Putamen (tissue), 1 donor: ENCODE measurements around the gene PDLIM4.
A peak's percentile ranks its signal among the peaks of the same experiment; 100 is the strongest.

Experiments used
- DNase-seq: peaks from one replicate; pipeline ENCODE4 v3.0.0-alpha.2; 2016; ENCODE audit warnings: low spot score

The PDLIM4 gene

DNA sequence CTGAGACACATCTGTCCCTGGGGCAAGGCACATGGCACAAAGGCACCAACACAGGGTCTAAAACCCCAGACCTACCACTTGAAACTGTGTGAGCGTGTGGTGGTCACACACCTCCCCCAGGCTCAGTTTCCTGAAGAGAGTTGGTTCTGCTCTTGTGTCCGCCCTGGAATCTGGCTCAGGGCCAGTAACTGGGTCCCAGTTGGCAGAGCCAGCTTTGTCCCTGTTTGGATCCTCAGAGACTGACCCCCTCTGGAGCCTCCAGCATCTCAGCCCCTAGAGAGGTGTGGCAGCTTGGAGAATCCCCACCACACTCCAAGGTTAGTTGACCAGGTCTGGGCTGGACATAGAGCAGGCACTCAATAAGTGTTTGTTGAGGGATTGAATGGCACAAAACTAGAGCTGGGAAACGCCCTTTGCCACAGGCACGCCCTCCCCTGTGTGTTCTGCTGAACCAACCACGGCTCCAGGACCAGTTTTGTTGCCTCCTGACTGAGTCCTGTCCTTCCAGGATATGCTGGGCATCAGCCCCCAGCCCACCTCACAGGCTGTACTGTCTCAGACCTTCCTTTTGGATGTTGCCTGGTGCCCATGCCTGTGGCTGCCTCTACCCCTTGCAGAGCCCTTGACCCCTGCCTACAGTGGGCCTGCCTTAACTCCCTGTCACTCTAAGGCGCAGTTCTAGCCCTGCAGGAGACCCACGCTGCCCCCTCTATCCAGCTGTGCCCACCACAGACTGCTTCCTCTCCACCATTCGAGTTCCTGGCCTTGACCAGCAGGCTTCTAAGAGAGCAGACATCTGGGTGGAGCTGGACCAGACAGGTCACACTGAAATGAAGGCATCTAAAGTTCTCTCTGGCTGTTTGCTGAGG is 3.8 kb upstream of the PDLIM4 start:
- DNase-seq: no peak

DNA sequence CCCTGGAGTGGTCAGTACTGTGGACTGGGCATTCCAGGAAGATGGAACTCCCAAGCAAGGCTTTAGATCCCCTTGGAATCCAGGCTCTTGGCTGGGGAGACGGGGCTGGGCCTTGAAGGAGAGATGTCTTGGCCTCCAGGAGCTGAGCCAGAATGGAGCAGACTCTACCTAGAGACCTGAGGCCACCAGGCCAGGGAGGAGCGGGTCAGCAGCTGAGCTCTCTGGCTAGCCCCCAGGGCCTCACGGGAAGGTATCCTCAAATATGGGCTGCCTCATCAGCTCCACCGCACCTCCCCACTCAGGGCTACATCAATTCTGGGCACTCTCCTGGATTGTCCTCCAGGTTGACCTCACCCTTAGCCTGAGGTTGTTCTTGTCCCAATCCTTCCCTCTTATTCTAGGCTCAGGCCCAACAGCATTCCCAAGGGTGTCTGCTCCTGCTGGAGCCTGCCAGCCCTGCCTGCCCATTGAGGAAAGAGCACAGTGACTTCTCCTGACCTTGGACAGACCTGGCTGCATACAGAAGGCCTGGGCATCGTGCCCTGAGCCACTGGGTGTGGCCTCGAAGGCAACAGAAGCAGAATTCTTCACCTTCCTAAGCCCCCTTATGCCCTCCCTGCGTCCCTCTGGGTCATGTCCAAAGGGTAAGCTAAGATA is 3.0 kb upstream of the PDLIM4 start:
- DNase-seq: no peak

DNA sequence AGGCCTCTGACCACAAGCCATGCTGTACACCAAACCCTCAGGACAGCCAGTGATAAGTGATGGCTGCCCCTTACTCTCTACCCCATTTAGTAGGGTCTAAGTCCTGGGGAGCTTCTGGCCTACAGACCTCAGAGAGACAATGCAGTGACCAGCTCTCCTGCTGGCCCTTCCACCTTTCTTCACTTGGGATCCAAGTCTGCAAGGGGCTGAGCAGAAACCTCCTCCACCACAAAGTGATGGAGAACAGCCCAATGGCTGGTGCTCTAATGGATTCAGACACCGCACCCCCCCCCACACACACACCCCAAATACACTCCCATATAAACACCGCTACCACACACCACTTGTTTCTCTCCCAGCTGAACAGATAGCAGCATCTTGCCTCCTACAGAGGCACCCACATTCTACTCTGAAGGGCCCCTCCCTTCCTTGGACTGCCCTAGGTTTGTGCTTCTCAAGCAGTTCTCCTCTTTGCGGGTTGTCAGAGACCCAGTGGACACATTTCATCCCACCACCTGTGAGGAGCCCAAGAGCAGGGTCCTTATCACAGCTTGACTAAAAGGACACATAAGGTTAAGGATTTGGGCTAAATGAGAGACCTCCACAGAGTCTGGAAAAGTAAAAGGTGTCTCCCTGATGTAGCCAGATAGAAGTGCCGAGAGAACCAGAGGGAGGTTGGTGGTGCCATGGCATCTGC is 1.3 kb upstream of the PDLIM4 start:
- DNase-seq: no peak

DNA sequence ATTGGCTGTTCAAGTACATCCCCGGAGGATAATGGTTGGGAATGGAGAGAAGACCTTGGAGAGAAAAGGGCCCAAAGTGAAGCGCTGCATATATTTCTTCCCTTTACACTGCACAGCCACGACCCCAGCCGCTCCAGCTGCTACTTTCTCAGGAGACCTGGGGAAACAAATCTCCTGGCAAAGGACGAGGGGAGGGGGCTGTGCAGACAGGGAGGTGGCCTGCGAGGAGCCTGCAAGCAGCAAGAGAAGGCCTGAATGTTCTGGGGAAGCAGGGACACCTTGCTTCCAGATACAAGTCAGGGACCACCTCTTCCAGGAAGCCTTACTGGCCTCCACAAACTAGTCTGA is 739 bp upstream of the PDLIM4 start:
- DNase-seq: no peak

DNA sequence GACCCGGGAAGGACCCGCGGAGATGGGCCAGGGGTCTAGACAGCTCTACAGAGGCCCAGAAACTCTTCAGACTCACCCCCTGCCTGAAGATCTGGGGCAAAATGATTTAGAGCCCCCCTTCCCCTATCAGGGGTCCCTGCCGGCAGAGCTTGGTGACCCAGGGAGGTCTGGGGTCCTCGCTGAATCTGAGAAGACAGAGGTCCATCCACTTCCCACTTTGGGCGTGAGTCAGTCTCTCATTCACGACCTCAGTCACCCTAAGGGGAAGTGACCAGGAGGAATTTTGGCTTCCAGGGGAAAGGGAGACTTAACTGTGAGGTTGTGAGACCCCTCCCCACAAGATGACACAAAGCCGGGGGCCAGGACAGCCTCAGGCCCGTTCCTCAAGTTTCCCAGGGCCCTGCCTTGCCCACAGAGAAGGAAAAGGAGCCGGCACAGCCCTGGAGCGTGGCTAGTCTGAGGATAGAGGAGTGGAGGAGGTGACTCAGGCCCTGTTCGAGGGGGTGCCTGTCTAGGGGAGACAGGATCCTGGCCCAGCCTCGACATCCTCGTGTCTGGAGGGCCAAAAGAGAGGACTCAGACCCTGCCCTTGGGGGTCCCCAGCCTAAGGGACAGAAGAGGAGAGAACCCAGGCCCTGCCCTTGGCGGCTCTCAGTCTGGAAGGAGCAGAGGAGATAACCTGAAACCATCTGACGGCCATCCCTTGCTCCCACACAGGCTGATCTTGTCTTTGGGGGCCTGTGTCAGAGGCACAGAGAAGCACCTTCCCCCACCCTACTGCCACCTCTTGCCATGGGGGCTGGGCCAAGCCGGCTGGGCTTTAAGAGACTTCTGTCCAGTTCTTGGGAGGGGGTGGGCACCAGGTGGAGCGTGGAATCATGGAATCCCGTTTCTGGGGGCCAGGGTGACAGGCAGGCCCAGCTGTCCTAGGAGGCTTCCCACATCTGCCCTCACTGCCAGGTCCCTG is 889 bp downstream of the PDLIM4 start:
- no peak for DNase-seq

DNA sequence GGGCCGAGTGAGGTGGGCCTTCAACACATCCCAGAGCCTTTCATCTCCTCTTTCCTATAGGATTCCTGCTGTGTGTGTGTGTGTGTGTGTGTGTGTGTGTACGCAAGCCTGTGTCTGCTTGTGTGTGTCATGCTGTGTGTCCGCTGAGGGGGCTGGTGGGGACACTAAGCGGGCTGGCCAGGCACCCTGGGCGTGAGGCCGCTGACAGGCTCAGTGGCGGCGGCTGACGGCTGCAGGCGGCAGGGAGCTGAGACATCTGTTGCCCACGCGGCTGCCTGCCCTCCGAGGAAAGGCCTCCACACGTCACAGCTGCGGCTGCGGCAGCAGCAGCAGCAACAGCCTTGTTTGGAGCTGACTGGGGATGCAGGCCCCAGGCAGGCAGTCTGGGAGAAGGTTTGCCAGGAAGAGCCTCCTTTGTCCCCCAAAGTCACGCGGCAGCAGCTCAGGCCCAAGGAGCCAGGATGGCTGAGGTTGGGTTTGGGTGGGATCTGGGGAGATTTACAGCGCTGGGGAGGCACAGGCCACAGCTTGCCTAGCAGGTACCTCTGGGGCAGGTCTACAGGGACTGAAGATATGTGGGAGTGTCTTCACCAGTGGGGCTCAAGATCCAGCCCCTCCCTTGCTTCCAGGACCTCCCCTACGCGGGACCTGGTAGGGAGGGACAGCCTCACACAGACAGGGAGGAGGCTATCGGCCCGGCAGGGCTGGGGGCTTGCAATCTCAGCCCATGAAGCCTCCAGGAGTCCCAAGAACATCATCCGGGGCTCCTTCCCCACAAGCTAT is 1.8 kb downstream of the PDLIM4 start:
- peak; percentile 50 for DNase-seq

DNA sequence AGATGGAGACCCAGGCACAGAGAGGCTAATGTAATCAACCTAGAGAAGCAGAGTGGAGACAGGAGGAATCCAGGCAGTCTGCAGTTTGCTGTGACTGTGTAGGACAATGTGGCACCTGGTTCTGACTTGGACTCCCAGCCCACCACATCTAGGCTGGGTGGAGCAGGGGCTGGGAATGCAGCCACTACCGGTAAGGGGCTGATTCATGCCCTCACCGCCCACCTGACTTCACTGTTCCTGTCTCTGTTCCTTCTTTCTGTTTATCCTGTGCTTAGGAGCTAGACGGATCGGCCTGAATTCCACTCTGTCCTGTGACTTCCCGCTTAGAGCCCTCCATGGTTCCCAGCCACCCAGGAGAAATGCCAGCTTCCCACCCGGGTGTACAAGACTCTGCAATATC is 2.6 kb downstream of the PDLIM4 start:
- DNase-seq: no peak

DNA sequence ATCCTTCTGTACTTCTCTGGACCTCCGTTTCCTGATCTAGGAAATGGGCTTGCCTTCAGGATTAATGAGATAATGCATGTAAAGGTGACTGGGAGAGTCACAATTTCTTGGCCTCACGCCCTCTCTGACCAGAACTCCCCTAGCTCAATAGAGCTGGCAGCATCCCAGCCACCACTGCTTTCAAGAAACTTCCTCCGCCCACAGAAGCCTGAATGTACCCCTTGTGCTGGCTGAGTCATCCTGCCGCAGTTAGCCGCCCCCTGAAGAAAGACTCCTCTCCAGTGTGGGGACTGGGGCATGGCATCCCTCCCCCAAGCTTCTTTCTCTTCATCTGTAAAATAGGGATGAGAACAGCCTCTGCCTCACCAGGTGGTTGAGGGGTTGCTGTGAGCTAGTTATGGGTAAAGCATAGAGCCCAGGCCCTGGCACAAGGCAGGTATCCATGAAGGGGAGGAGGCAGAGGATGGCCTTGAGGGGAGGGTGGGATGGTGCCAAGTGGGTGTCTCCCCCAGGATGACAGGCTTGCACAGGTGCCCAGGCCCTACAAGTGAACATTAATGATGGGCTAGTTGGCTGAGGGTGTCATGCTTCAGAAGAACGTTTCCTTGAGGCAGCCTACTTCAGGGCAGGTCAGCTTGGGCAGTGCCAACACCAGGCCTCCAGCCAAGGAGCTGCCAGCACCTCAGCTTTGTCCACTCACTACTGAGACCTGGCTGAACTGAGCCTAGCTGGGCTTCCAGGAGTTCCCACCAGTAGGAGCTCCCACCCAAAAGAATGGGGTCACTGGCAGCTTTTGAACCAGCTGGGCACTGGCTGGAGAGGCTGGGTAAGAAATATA is 3.4 kb downstream of the PDLIM4 start:
- peak; percentile 83 for DNase-seq

DNA sequence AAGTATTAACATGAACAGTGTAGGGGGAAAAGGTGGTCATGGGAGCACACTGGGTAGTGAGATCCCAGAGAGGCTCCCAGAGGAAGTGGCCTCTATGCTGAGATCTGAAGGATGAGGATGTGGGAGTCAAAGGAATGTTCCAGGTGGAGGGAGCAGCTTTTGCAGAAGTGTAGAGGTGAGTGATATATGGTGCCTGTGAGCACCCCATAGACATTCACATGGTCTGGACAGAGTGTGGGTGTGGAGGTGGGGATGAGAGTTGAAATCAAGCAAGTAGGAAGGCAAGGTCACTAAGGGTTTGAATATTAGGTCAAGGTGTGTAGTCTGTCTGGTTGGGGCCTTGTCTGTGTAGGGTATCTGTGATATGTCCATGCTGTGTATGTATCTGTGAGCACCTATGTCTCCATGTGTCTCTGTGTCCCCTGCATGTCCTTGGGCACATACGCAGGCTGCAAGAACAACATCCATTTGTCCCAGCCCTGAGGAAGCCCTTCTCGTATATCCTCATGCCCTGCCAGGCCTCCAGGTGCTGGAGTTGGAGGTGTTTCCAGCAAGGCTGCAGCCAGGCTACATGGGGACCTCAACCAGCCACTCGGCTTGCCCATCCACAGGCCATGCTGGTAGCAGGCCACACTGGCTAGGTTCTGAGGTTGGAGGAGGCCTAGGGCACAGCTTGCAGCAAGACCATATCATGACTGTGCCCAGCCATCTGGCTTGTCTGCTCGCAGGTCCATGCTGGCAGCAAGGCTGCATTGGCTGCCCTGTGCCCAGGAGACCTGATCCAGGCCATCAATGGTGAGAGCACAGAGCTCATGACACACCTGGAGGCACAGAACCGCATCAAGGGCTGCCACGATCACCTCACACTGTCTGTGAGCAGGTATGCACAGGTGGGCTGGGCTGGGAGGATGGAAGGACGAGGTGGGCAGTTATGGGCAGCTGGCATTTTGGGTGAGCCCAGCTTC is 4.7 kb downstream of the PDLIM4 start:
- no peak for DNase-seq

DNA sequence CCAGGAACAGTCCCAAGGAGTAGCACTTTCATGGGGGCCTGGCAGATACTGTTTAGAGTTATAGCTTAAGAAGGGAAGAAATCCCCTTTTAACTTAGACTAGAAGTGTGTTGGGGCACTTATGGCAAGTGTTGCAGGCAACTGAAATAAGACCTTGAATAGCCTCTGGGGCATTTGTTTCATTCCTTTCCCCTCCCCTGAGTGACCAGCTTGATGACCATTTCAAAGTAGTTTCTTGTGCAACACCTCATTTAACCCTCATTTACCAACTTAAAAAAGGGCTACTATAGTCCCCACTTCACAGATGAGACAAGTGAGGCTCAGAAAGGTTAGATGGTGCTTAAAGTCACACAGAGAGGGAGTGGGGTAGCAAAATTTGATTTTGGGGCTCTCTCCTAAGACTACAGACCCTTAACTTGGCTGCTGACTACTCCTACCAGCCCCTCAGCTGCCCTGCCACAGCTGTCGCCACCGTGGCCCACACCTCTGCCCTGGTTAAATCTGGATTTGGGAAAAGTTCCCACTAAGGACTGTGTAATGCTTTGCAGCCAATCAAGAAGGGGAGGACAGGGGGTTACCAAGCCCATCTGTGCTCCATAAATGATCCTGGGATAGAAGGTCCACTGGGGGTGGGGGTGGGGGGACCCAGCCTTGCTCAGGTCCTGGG is 5.5 kb downstream of the PDLIM4 start:
- no peak for DNase-seq

DNA sequence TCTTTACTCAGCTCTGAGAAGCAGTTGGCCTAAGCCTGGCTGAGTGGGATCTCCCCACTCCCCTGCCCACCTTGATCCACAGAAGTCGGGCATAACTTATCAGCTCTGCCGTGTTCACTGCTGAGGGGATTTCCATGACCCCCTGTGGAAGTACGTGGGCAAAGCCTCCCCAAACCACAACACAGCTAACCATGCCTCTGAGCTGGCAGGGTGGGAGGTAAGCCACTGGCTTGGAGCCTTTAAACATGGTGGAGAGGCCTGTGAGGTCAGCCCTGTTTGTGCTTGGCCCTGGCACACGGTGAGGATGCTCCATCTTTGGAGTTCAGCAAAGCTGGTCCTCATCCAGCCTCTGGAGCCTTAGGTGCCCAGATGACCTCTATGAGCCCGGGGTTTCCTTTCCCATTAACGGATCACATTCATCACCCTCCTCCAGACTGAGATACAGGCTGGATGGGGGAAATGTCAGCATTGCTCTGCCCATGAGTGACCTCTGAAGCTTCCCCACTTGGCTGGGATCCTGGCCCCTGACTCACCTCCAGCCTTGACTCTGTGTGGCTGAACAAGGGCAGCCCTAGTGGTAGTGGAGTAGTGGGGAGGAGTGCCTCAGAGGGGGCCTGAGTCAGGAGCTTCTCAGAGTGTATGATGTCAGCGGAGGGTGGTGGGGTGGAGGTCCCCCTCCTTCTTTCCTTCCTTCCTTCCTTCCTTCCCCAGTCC is 6.2 kb downstream of the PDLIM4 start:
- no peak for DNase-seq

DNA sequence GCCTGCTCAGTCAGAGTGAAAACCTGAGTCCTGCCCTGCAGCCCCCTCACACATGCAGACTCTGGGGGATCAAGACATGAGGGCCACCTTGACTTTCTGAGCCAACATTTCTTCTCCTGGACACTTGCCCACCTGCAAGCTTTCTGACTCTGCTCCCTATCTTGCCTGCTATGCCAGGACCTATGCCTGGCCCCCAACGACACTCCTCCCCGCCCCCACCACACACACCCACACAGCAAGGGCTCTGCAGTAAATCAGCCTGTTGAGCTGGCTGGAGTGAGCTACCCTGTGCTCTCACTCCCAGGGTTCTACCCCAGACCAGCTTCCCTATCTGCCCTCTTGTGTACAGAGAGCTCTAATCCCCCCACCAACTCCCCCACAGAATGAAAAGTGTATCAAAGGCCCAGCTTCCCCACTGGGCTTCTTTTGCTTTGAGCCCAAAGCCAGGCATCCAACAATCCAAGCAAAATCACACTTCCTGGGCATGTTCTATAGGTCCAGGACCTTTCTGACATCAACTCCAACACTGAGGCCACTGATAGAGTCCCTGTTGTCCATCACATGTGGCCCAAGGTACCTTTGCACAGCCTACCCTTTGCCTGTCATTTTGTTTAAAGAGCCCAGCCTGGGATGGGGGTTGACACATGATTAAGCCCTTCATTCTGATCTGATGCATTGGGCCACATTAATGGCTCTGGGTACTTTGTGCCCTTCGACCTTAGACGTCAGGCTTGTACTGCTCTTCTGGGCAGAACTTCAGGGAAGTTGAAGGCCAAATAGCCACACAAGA is 7.2 kb downstream of the PDLIM4 start:
- DNase-seq: no peak

DNA sequence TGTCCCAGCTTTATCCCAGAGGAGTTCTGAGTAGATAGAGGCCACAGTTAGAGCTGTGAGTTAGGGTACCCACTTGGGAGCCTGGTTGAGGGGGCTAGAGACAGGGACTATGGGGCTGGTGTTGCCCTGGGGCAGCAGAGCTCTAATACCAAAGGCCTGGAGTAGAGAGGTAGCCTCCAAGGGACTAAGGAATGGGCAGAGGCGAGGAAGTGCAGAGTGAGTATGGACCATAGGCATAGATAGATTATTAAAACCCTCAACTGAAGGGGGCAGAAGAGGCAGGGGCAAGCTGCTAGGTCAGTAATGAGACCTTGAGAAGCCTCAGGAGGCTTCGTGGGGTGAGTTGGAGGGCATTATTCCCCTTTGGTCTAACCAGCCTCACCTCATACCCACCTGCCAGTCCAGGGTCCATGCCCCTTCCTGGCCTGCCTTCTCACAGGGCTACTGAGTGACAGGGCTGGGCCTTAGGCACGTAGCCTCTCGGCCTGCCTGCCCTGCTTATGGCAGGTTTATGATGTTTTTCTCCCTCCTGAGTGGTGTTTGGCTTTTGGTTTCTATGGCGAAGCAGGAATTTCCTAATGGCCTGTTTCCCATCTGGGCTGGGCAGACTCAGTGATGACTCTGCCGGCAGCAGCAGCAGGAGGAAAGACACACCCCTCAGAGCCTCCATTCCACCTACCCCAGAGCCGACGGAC is 8.0 kb downstream of the PDLIM4 start:
- no peak for DNase-seq

DNA sequence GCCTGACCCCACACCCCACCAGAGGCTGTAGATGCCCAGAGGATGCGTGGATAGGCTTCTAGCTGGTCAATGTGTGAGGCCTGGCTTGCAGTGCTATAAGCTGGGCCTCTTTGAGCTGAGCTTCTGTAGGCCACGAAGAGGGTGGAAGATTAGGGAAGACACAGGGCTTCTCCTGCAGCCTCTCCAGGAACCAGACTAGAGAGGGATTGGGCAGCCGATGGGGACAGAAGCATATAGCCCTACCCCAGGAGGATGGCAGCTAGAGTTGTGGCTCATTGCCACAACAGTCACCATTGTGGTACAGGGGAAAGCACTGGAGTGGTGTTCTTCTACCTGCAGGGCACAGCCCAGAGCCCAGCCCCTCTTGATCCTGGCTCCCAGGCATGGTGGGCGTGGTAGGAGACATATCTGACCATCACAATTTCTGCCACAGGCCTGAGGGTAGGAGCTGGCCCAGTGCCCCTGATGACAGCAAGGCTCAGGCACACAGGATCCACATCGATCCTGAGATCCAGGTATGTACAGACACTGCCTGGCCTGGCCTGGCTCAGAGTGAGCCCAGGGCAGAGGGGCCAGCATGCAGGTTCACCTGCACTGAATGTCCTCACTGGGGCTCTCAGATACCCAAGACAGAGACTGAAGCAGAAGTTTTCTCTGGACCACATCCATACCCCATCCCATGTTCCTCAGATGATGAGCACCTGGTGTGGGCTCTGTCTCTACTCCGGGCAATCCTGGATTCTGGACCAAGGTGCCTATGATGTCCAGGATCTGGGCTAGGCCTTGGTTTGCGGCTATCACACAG is 8.7 kb downstream of the PDLIM4 start:
- no peak for DNase-seq

DNA sequence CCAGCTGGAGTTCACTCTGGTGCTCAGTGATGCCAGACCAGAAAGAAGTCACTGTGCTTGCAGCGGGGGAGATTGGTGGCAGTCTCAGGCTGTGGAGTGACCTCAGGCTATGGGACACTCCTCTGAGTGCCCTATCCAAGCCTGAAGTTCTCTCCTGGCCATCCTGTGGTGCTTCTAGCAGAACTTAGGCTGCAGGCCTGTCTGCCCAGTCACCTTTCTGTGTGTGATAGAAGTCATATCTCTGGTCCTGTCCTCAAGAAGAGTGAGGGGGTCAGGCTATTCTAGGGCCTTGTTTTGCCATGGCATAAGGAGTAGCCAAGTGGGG is 9.3 kb downstream of the PDLIM4 start:
- DNase-seq: no peak
